Measurements from ENCODE around the gene ROGDI. TPM values are rescaled to one million over a fixed set of nuclear protein-coding genes. Genes with fewer than 3 reads are reported as not detected.

Gene ROGDI
- total RNA-seq, 4 donors from 2014 or later = 43.2 to 97.2 (median 77.6) TPM

DNA sequence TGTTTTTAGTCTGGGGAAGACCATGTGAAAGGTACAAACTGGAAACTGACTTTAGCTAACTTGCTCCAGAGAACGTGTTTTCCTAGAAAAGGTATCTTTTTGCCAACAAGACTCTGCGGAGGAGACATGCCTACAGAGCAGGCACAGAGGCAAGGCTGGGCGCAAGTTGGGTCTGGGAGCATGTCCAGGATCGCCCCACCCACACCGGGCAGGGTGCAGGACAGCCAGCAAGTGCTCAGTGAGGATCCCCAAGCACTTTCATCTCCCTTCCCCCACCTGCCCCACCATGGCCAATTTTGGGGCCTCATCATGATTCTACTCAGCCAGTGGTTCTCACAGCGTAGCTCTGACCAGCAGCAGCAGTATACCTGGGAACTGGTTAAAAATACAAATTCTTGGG lies 18.2 kb upstream of the ROGDI start:
- Histone ChIP-seq H3K4me1 (peaks cover 0 to 14% (median 6%) of the 10 kb centered on the region in 4 donors), H3K36me3 (peaks cover 43 to 100% (median 92%) of the 10 kb centered on the region in 4 donors), H3K9me3 (no peaks in the 10 kb centered on the region), H3K27ac (replicated peaks in 1 of 4) (no peak overlapping the region), H3K4me3 (no peak overlapping the region), H3K27me3 (no peaks in the 10 kb centered on the region)
- intact Hi-C loops (cut with DNase I) = no loop called here
- 83% methylated on average over 6 of the region's 6 CpGs for WGBS
- no peak for DNase-seq (ENCODE audit: extremely low spot score)
- TF ChIP-seq EP300 (IDR thresholded peaks at IDR 0.05) (no peak), POLR2A (IDR thresholded peaks at IDR 0.05; ENCODE audit: low read depth) (no peak), POLR2AphosphoS5 (IDR thresholded peaks at IDR 0.05) (no peak)
- TF ChIP-seq, protein P1, sequence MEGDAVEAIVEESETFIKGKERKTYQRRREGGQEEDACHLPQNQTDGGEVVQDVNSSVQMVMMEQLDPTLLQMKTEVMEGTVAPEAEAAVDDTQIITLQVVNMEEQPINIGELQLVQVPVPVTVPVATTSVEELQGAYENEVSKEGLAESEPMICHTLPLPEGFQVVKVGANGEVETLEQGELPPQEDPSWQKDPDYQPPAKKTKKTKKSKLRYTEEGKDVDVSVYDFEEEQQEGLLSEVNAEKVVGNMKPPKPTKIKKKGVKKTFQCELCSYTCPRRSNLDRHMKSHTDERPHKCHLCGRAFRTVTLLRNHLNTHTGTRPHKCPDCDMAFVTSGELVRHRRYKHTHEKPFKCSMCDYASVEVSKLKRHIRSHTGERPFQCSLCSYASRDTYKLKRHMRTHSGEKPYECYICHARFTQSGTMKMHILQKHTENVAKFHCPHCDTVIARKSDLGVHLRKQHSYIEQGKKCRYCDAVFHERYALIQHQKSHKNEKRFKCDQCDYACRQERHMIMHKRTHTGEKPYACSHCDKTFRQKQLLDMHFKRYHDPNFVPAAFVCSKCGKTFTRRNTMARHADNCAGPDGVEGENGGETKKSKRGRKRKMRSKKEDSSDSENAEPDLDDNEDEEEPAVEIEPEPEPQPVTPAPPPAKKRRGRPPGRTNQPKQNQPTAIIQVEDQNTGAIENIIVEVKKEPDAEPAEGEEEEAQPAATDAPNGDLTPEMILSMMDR (IDR thresholded peaks at IDR 0.05) = no peak

DNA sequence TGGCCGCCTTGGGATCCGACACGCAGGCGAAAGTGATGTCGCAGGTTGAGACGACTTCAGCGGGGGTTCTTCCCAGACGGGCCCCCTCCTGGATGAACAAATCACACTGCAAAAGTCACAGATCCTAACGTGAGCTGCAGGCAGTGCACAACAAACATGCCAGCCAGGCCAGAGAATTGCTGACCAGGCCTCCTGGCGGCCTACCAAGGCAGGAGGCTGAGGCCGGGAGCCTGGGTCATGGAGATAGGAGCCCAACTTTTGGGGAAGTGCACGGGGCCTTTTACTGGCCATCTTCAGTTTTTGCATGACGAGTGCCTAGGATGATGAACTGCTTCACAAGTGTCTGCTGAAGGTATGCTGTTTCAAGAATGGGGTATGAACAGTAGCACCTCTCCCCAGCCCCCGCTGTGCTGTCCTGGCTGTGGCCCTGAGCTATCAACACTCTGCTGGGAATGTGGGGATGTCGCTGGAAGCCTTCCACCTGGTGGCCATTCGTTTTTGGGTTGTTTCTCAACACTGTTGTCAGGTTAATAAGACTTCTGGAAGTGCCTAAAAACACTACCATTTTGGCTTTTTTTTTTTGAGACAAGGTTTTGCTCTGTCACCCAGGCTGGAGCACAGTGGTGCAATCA lies 12.2 kb upstream of the ROGDI start:
- H3K4me3 ChIP-seq = peak overlapping the region in 2 of 4 donors; percentile 20
- no peaks in the 10 kb centered on the region for H3K27me3 ChIP-seq
- WGBS = 74% methylated on average over 16 of the region's 16 CpGs
- no peak for DNase-seq (ENCODE audit: extremely low spot score)
- H3K27ac ChIP-seq (replicated peaks in 1 of 4) = peak overlapping the region; percentile 84 to 87 (median 84)
- peaks cover 42 to 97% (median 83%) of the 10 kb centered on the region in 4 donors for H3K36me3 ChIP-seq
- no peak for TF ChIP-seq EP300 (IDR thresholded peaks at IDR 0.05)
- TF ChIP-seq POLR2AphosphoS5 (IDR thresholded peaks at IDR 0.05) = no peak
- TF ChIP-seq, protein P1 (IDR thresholded peaks at IDR 0.05) = peak in 2 of 3 experiments; percentile 12 to 15
- H3K4me1 ChIP-seq = peaks cover 21 to 40% (median 28%) of the 10 kb centered on the region in 4 donors
- intact Hi-C loops (cut with DNase I) = loop anchor here (5.0 kb wide), 1 partner anchor 47 kb away; the partner anchor contains the start of gene ZNF500
- no peaks in the 10 kb centered on the region for H3K9me3 ChIP-seq

DNA sequence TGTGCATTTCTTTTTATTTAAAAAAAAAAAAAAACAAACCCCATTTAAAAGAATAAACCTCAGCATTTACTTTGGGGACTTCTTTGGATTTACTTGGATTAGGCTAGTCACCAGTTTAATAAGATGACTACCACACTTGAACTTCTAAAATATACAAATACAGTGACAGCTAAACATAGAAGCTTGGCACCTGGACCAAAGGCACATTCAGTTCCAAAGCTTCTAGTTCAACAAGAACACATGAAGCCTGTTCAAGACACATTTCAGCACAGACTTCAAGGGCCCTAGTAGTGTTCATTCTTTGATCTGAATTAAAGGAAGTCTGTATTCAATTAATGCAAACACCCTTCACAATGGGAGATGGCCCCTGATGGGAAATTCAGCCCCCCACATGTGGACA lies 11.6 kb upstream of the ROGDI start:
- H3K36me3 ChIP-seq = peaks cover 48 to 97% (median 84%) of the 10 kb centered on the region in 4 donors
- peak; percentile 60 to 83 for TF ChIP-seq POLR2AphosphoS5 (IDR thresholded peaks at IDR 0.05)
- TF ChIP-seq EP300 (IDR thresholded peaks at IDR 0.05) = peak; percentile 70
- TF ChIP-seq POLR2A (IDR thresholded peaks at IDR 0.05; ENCODE audit: low read depth) = no peak
- TF ChIP-seq, protein P1 (IDR thresholded peaks at IDR 0.05) = no peak

DNA sequence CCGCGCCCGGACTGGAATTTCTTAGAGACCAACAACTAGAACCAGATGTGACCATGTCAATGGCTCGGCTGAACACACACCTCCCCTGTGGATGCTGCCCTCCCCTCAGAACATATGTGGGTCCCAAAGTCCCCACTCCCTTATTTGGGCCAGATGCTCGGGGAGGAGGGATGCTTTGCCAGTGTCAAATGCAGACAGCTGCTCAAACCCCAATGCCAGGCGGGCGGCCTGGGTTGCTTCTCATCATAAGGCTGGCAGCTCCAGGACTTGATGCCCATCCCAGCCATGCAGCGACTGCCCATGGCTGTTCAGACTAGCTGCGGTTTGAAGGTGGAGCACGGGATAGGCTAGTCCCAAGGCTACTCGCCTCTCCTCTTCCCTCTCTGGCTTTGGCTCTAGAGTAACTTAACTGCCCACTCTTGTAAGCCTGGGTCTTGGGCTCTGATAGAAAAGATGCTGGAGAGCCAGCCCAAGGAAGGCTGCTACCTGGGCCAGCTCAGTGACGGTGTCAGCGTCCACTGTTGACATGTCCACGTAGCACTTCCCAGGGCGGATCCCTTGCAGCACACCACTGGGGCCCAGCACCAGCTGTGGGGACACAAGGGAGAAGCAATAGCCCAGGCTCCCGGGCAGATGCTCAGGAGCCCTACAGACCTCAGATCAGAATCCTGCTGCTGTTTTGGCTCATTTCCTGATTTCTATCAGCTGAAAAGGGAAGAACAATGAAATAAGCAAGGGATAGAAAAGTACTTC lies 11.0 kb upstream of the ROGDI start:
- TF ChIP-seq POLR2A (IDR thresholded peaks at IDR 0.05; ENCODE audit: low read depth) = no peak
- TF ChIP-seq, protein P1 (IDR thresholded peaks at IDR 0.05) = no peak
- TF ChIP-seq EP300 (IDR thresholded peaks at IDR 0.05) = no peak
- no peak for TF ChIP-seq POLR2AphosphoS5 (IDR thresholded peaks at IDR 0.05)
- H3K36me3 ChIP-seq = peaks cover 49 to 97% (median 84%) of the 10 kb centered on the region in 4 donors

More for the DNA sequence above, 11.6 kb upstream of the ROGDI start:
- Histone ChIP-seq H3K27ac (replicated peaks in 1 of 4) (peak overlapping the region; percentile 84 to 87 (median 84)), H3K4me1 (peaks cover 21 to 40% (median 28%) of the 10 kb centered on the region in 4 donors), H3K4me3 (peak overlapping the region in 2 of 4 donors; percentile 20), H3K27me3 (no peaks in the 10 kb centered on the region), H3K9me3 (no peaks in the 10 kb centered on the region)
- intact Hi-C loops (cut with DNase I) = no loop called here
- no peak for DNase-seq (ENCODE audit: extremely low spot score)

More for the DNA sequence above, 11.0 kb upstream of the ROGDI start:
- H3K4me1 ChIP-seq = peaks cover 21 to 40% (median 28%) of the 10 kb centered on the region in 4 donors
- H3K27ac ChIP-seq (replicated peaks in 1 of 4) = peak overlapping the region; percentile 84 to 87 (median 84)
- intact Hi-C loops (cut with DNase I) = no loop called here
- no peaks in the 10 kb centered on the region for H3K27me3 ChIP-seq
- WGBS = 86% methylated on average over 13 of the region's 16 CpGs
- no peak overlapping the region for H3K4me3 ChIP-seq
- no peaks in the 10 kb centered on the region for H3K9me3 ChIP-seq
- DNase-seq (ENCODE audit: extremely low spot score) = no peak
